ENCODE measurements around the gene MMP20.
"Not testable (repeated sequence)": the region's sequence is repeated elsewhere in the genome, so short reads cannot be mapped to it uniquely, and the experiment has no call there.

The MMP20 gene

GRCh38 chr11:102625177-102625576 lies at the start of gene MMP20:
Gene MMP20, minus strand, starts transcription at chr11:102625332. Its CDS starts 13 bp downstream, at chr11:102625319.
- no peak for DNase-seq (ENCODE audit: low read depth in 2 of 2, low spot score in 1 of 2)

DNA sequence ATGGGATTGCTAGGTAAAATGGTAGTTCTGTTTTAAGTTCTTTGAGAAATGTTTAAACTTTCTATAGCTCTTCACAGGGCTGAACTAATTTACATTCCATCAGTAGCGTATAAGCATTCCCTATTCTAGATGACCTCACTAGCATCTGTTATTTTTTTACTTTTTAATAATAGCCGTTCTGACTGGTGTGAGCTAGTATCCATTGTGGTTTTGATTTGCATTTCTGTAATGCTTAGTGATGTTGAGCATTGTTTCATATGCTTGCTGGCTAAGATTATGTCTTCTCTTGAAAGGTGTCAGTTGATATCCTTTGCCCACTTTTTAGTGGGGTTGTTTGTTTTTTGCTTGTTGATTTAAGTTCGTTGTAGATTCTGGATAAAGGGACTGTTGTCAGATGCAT lies 44.5 kb upstream of the MMP20 start:
- no peak for DNase-seq (ENCODE audit: low read depth in 2 of 2, low spot score in 1 of 2)

- no peak for DNase-seq (ENCODE audit: low read depth in 2 of 2, low spot score in 1 of 2)
Observed at GRCh38 chr11:102666331-102666957, 41.3 kb upstream of the MMP20 start.

GRCh38 chr11:102664001-102664752 lies 39.0 kb upstream of the MMP20 start:
- no peak for DNase-seq (ENCODE audit: low read depth in 2 of 2, low spot score in 1 of 2)

DNA sequence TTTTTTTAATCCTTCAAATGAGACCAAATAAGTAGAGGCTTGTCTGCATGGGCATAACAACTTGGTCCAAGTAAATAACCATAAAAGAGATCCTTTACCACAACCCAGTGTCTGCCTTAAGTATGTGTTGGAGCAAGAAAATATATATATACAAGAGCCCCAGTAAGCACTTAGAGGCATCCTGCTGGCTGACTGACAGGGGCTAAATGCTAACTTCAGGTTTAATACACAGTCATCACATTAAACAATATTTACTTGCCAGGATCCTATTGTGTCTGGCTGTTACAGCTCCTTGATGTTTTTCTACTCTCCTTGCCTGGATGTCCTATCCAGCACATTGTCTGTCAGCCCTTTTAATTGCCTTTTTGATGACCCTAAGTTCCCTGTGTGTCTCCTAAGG lies 37.5 kb upstream of the MMP20 start:
- DNase-seq (ENCODE audit: low read depth in 2 of 2, low spot score in 1 of 2): no peak

GRCh38 chr11:102661040-102661439 lies 35.9 kb upstream of the MMP20 start:
- no peak for DNase-seq (ENCODE audit: low read depth in 2 of 2, low spot score in 1 of 2)

DNA sequence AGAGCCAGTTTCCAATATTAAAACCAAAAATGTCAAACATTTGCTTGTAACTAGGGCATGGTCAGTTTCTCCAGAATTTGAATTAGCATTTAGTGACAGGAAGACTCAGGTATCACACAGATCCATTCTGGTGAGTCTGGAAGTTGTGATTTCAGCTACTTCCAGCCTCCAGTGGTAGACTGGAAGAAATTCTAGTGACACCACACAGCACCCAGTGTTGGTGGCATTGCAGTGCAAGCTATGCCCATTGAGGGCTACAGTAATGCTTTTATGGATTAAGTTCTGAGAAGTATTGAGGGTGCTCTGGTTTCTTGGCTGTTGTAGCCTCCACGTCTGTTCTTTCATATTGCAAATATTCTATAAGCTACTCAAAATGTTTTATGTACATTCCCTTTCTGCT lies 31.4 kb upstream of the MMP20 start:
- no peak for DNase-seq (ENCODE audit: low read depth in 2 of 2, low spot score in 1 of 2)

DNA sequence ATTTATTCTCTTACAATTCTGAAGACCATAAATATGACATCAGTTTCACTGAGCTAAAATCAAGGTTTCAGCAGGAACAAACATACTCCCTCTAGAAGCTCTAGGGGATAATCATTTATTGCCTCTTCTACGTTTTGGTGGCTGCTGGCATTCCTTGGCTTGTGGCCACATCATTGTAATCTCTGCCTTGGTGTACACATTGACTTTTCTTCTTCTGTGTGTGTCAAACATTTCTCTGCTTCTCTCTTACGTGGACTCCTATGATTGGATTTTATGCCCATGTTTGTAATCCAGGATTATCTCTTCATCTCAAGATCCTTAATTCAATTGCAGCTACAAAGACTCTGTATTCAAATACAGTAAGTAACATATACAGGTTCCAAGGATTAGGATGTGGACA lies 30.4 kb upstream of the MMP20 start:
- no peak for DNase-seq (ENCODE audit: low read depth in 2 of 2, low spot score in 1 of 2)

- no peak for DNase-seq (ENCODE audit: low read depth in 2 of 2, low spot score in 1 of 2)
Observed at GRCh38 chr11:102654761-102655160, 29.6 kb upstream of the MMP20 start.

- DNase-seq (ENCODE audit: low read depth in 2 of 2, low spot score in 1 of 2): no peak
Observed at GRCh38 chr11:102653744-102654291, 28.7 kb upstream of the MMP20 start.

GRCh38 chr11:102647430-102647829 lies 22.3 kb upstream of the MMP20 start:
- DNase-seq (ENCODE audit: low read depth in 2 of 2, low spot score in 1 of 2): no peak

GRCh38 chr11:102643941-102644340 lies 18.8 kb upstream of the MMP20 start:
- DNase-seq (ENCODE audit: low read depth in 2 of 2, low spot score in 1 of 2): no peak

DNA sequence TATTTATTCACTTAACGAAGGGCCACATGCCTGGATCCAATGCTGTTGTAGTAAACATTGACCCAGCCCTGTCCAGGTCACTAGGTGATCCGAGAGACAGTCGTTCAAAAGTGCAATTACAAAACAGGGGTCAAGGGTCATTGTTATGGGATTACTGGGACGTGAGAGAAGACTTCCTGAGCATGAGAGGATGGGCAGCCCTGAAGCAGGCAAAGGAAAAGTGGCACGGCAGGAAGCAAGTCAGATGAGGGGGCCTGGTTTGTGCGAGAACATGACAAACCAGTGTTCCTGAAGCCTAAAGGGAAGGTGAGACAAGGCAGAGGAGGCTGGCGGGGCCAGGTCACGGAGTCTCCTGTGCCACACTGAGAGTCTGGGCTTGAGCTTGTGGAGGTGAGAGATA lies 15.8 kb upstream of the MMP20 start:
- no peak for DNase-seq (ENCODE audit: low read depth in 2 of 2, low spot score in 1 of 2)

- DNase-seq (ENCODE audit: low read depth in 2 of 2, low spot score in 1 of 2): no peak
Observed at GRCh38 chr11:102639656-102640055, 14.5 kb upstream of the MMP20 start.

- DNase-seq (ENCODE audit: low read depth in 2 of 2, low spot score in 1 of 2): no peak
Observed at GRCh38 chr11:102637731-102638130, 12.6 kb upstream of the MMP20 start.

GRCh38 chr11:102633385-102634026 lies 8.4 kb upstream of the MMP20 start:
- DNase-seq (ENCODE audit: low read depth in 2 of 2, low spot score in 1 of 2): no peak

GRCh38 chr11:102632026-102632425 lies 6.9 kb upstream of the MMP20 start:
- DNase-seq (ENCODE audit: low read depth in 2 of 2, low spot score in 1 of 2): no peak

GRCh38 chr11:102630598-102631448 lies 5.7 kb upstream of the MMP20 start:
- no peak for DNase-seq (ENCODE audit: low read depth in 2 of 2, low spot score in 1 of 2)

GRCh38 chr11:102629908-102630307 lies 4.8 kb upstream of the MMP20 start:
- not testable (repeated sequence) for DNase-seq (ENCODE audit: low read depth in 2 of 2, low spot score in 1 of 2)

- DNase-seq (ENCODE audit: low read depth in 2 of 2, low spot score in 1 of 2): no peak
Observed at GRCh38 chr11:102626676-102627075, 1.5 kb upstream of the MMP20 start.

GRCh38 chr11:102623998-102624397 lies 1.1 kb downstream of the MMP20 start:
- DNase-seq (ENCODE audit: low read depth in 2 of 2, low spot score in 1 of 2): no peak

All from stimulated activated CD8-positive, alpha-beta memory T cell treated with anti-CD3 and anti-CD28 coated beads, Interleukin-4, amount 100 ng/mL, for 1 hour (primary cell).